ENCODE results near the gene LPP. TPM values are rescaled to one million over a fixed set of nuclear protein-coding genes. Genes with fewer than 3 reads are reported as not detected.

Gene LPP
- total RNA-seq, 2 donors from 2014 or later: 170 to 246 TPM

GRCh38 chr3:188706599-188706998 is 552.6 kb downstream of the LPP start:
- Histone ChIP-seq H3K27me3 (no peaks in the 10 kb centered on the region), H3K27ac (no peak overlapping the region), H3K9ac (ENCODE audit: low read depth in 2 of 2, low read length in 2 of 2) (no peak overlapping the region), H3K36me3 (no peaks in the 10 kb centered on the region), H3K4me3 (no peak overlapping the region), H3K9me3 (no peaks in the 10 kb centered on the region), H3K4me1 (no peaks in the 10 kb centered on the region)
- no peak for DNase-seq
- no peak for TF ChIP-seq CTCF (IDR thresholded peaks at IDR 0.05)
- intact Hi-C loops (cut with DNase I): no loop called here

DNA sequence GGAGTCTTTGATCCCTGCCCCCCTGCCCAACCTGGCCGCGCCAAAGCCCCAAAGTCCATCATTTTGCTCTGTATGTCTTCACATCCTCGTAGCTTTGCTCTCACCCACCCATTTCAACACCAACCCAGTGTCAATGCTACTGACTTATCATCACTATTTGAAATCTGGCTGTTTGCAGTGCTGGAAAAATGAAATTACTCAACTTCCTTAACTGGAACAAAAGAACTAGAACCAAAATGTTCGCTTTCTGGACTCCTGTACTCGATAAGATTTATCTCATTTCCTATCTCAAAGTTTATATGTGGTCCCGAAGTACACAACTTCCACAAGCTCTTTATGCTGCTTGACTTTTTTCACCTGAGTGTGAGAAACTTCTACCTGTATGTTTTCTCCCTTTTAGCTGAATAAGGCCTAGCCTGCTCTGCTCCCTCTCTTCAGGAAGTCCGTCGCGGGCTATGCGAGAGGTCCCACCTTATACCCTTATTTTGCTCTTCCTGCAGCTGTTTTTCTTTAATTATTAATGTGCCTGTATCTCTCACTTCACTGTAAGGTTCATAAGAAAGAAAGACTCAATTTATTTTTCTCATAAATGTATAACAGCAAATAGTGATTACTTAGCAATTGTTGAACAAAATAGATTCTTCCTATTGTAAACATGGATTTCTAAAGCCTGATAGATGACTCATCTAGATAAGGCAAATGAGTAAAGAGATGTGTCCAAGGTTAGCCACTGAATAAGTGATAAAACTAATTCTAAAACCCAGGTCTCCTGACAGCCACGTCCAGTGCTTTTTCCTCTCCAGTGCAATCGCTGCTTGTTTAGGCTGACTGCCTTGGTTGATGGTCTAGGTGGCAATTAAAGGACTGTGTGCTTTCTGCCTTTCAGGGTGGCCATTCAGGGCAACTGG is 553.7 kb downstream of the LPP start:
- no peak overlapping the region for H3K27ac ChIP-seq
- no peaks in the 10 kb centered on the region for H3K4me1 ChIP-seq

GRCh38 chr3:188711881-188712247 is 557.9 kb downstream of the LPP start:
- TF ChIP-seq CTCF (IDR thresholded peaks at IDR 0.05): no peak
- H3K36me3 ChIP-seq: no peaks in the 10 kb centered on the region
- H3K4me1 ChIP-seq: no peaks in the 10 kb centered on the region
- H3K4me3 ChIP-seq: no peak overlapping the region
- no peaks in the 10 kb centered on the region for H3K9me3 ChIP-seq
- no peak for DNase-seq
- peak overlapping the region in 1 of 2 donors; percentile 43 for H3K9ac ChIP-seq (ENCODE audit: low read depth in 2 of 2, low read length in 2 of 2)
- peak overlapping the region; percentile 16 for H3K27ac ChIP-seq
- no peaks in the 10 kb centered on the region for H3K27me3 ChIP-seq
- intact Hi-C loops (cut with DNase I): no loop called here

More for the DNA sequence above, 553.7 kb downstream of the LPP start:
- Histone ChIP-seq H3K27me3 (no peaks in the 10 kb centered on the region), H3K36me3 (no peaks in the 10 kb centered on the region), H3K9ac (ENCODE audit: low read depth in 2 of 2, low read length in 2 of 2) (no peak overlapping the region), H3K4me3 (no peak overlapping the region), H3K9me3 (no peaks in the 10 kb centered on the region)
- intact Hi-C loops (cut with DNase I): no loop called here
- TF ChIP-seq CTCF (IDR thresholded peaks at IDR 0.05): no peak
- no peak for DNase-seq

- Histone ChIP-seq H3K36me3 (no peaks in the 10 kb centered on the region), H3K27me3 (no peaks in the 10 kb centered on the region), H3K4me1 (no peaks in the 10 kb centered on the region), H3K9ac (ENCODE audit: low read depth in 2 of 2, low read length in 2 of 2) (peak overlapping the region in 1 of 2 donors; percentile 43), H3K27ac (peak overlapping the region; percentile 16), H3K4me3 (no peak overlapping the region), H3K9me3 (no peaks in the 10 kb centered on the region)
- DNase-seq: no peak
- intact Hi-C loops (cut with DNase I): no loop called here
- no peak for TF ChIP-seq CTCF (IDR thresholded peaks at IDR 0.05)
These were observed 558.4 kb downstream of the LPP start for GRCh38 chr3:188712248-188712924.

GRCh38 chr3:188712991-188713390 is 559.0 kb downstream of the LPP start:
- Histone ChIP-seq H3K36me3 (no peaks in the 10 kb centered on the region), H3K27me3 (no peaks in the 10 kb centered on the region), H3K4me1 (no peaks in the 10 kb centered on the region), H3K27ac (no peak overlapping the region), H3K9ac (ENCODE audit: low read depth in 2 of 2, low read length in 2 of 2) (no peak overlapping the region), H3K4me3 (no peak overlapping the region), H3K9me3 (no peaks in the 10 kb centered on the region)
- TF ChIP-seq CTCF (IDR thresholded peaks at IDR 0.05): no peak
- no peak for DNase-seq
- intact Hi-C loops (cut with DNase I): no loop called here

Measured in colonic mucosa (tissue), 4 donors.